Left ventricle myocardium inferior (tissue), 1 donor: ENCODE measurements around the gene LARP1. TPM values are rescaled to one million over a fixed set of nuclear protein-coding genes. Genes with fewer than 3 reads are reported as not detected.

ENCODE experiments used
- DNase-seq: peaks from one replicate; pipeline ENCODE4 v3.0.0-alpha.2; 2020
- H3K27ac ChIP-seq: fragments of 200-600 bp; replicated peaks from 2 replicates; pipeline ENCODE4 v1.8.0; 2021
- H3K27me3 ChIP-seq: fragments of 200-600 bp; 2 replicates; pipeline ENCODE4 v1.8.0; 2021; ENCODE audit warnings: low read depth
- H3K36me3 ChIP-seq: fragments of 200-600 bp; 2 replicates; pipeline ENCODE4 v1.8.0; 2021
- H3K4me1 ChIP-seq: fragments of 200-600 bp; 2 replicates; pipeline ENCODE4 v1.8.0; 2021
- H3K4me3 ChIP-seq: fragments of 200-600 bp; 2 replicates; pipeline ENCODE4 v1.8.0; 2021; ENCODE audit warnings: mild to moderate bottlenecking, moderate library complexity
- H3K9me3 ChIP-seq: fragments of 200-600 bp; replicated peaks from 2 replicates; pipeline ENCODE4 v1.8.0; 2021
- intact Hi-C: fragments of 100-400 bp; cut with micrococcal nuclease; formaldehyde crosslinking; loops from one replicate; pipeline ENCODE4 v1.11.0; 2022
- total RNA-seq: library from RNA; stranded (reverse); fragmentation: NEBNext Ultra II Directional; extraction: Animal tissue kit (Norgen Biotek cat#: 25700); gene quantifications from one replicate; pipeline ENCODE4 v1.2.1, GENCODE V29; 2021
- TF ChIP-seq, protein P1 (sequence below): fragments of 200-600 bp; IDR thresholded peaks from 2 replicates; pipeline ENCODE4 v1.8.0; 2021; ENCODE audit warnings: antibody characterized with exemption, mild to moderate bottlenecking, borderline replicate concordance
- donor health status: DM: no; HTN: yes; CAD: no; lungs with severe emphysema.

The LARP1 gene
- total RNA-seq, 1 donor from 2014 or later: 148 TPM

DNA sequence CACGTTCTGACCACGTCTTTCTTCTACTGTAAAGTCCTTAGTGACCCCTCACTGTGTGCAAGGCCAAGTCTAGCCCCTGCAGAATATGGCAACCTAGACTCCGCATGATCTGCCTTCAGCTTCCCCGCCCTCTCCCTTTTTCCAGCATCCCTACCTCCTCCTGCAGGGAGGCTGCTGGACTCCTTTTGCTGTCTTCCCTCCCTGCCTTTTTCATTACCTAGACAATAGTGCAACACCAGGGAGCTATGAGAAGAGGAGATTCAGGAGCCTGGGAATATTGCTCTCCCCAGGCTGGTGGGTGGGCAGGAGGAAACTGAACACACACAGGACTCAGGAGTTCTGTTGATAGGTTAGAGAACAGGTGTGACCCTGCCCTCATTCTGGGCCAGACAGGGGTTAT is 33.1 kb upstream of the LARP1 start:
- intact Hi-C loops: loop anchor here (10.0 kb wide), 1 partner anchor 67 kb away; no protein-coding TSS in a partner anchor
- no peak for DNase-seq
- H3K27ac ChIP-seq: no peak overlapping the region
- peaks cover 26% of the 10 kb centered on the region for H3K4me1 ChIP-seq
- no peak overlapping the region for H3K4me3 ChIP-seq
- H3K9me3 ChIP-seq: no peaks in the 10 kb centered on the region
- no peaks in the 10 kb centered on the region for H3K27me3 ChIP-seq
- no peaks in the 10 kb centered on the region for H3K36me3 ChIP-seq
- TF ChIP-seq, protein P1, sequence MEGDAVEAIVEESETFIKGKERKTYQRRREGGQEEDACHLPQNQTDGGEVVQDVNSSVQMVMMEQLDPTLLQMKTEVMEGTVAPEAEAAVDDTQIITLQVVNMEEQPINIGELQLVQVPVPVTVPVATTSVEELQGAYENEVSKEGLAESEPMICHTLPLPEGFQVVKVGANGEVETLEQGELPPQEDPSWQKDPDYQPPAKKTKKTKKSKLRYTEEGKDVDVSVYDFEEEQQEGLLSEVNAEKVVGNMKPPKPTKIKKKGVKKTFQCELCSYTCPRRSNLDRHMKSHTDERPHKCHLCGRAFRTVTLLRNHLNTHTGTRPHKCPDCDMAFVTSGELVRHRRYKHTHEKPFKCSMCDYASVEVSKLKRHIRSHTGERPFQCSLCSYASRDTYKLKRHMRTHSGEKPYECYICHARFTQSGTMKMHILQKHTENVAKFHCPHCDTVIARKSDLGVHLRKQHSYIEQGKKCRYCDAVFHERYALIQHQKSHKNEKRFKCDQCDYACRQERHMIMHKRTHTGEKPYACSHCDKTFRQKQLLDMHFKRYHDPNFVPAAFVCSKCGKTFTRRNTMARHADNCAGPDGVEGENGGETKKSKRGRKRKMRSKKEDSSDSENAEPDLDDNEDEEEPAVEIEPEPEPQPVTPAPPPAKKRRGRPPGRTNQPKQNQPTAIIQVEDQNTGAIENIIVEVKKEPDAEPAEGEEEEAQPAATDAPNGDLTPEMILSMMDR: no peak

DNA sequence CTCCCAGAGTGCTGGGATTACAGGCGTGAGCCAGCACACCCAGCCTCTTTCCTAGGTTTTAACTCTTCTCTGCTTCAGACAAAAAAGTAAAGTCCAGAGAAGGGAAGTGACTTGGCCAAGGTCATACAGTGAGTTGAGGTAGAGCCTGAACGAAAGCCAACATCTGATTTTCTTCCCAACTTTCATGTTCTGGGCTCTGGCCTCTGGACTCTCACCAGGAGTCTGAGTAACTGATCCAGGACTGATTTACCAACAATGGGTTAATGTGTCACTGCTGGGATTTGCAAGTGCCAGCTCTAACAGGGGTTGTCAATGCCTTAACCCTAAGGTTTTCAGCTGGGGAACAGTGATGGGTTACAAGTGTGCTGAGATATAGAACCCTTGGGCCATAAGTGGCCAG is 32.2 kb upstream of the LARP1 start:
- no peak overlapping the region for H3K4me3 ChIP-seq
- no peak overlapping the region for H3K27ac ChIP-seq
- H3K4me1 ChIP-seq: peaks cover 26% of the 10 kb centered on the region

DNA sequence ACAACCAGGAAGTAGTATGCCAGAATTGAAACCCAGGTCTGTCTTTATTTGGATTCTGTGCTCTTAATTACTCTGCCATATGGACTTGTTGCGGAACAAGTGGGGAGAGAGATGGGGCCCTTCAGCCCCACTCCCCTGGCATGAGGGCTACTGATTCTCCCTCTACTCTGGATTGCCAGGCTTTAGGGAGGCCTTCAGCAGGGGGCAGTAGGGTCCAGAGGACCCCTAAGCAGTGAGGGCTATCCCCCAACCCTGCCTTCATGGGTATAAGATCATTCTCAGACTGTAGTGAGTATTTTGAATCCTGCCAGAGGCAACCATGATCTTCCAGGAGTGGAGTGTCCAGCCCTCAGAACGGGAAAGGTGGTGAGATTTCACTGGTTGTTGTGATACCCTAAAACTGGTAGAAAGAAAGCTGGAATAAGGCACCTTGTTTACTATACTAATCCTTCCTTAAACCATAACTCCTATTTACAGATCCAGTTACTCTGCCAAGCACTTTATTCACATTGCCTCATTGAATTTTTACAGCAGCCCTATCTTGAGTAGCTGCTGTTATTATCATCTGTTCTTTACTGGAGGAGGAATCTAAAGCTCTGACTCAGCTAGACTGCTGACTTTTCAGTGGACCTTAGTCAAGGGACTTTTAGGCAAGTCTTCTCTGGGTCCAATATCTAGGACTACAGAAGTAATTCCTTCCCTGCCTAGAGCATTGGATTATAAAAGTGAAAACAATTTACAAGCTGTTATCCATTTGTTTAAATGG is 31.3 kb upstream of the LARP1 start:
- Histone ChIP-seq H3K36me3 (no peaks in the 10 kb centered on the region), H3K9me3 (no peaks in the 10 kb centered on the region), H3K27ac (peak overlapping the region; percentile 62), H3K4me1 (peaks cover 20% of the 10 kb centered on the region), H3K4me3 (no peak overlapping the region), H3K27me3 (no peaks in the 10 kb centered on the region)
- intact Hi-C loops: loop anchor here (10.0 kb wide), 1 partner anchor 69 kb away; no protein-coding TSS in a partner anchor
- TF ChIP-seq, protein P1: no peak
- no peak for DNase-seq

More for the DNA sequence above, 32.2 kb upstream of the LARP1 start:
- Histone ChIP-seq H3K27me3 (no peaks in the 10 kb centered on the region), H3K9me3 (no peaks in the 10 kb centered on the region), H3K36me3 (no peaks in the 10 kb centered on the region)
- no peak for DNase-seq
- TF ChIP-seq, protein P1: no peak
- intact Hi-C loops: loop anchor here (10.0 kb wide), 1 partner anchor 68 kb away; no protein-coding TSS in a partner anchor

DNA sequence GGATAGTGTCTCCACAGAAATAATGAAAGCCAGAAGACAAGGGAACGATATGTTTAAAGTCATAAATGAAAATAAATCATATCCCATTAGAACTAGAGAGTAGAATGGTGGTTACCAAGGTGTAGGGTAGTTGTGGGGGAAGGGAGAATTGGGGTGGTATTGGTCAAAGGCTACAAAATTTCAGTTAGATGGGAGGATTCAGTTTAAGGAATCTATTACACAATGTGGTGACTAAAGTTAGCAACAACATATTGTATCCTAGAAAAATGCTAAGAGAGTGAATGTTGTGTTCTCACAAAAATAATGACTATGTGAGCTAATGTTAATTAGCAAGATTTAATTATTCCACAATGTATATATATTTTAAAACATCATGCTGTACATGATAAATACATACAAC is 27.8 kb upstream of the LARP1 start:
- intact Hi-C loops: loop anchor here (10.0 kb wide), 1 partner anchor 73 kb away; no protein-coding TSS in a partner anchor
- Histone ChIP-seq H3K4me1 (peaks cover 20% of the 10 kb centered on the region), H3K4me3 (no peak overlapping the region), H3K9me3 (no peaks in the 10 kb centered on the region), H3K27me3 (no peaks in the 10 kb centered on the region), H3K36me3 (no peaks in the 10 kb centered on the region), H3K27ac (no peak overlapping the region)
- TF ChIP-seq, protein P1: no peak
- DNase-seq: no peak

DNA sequence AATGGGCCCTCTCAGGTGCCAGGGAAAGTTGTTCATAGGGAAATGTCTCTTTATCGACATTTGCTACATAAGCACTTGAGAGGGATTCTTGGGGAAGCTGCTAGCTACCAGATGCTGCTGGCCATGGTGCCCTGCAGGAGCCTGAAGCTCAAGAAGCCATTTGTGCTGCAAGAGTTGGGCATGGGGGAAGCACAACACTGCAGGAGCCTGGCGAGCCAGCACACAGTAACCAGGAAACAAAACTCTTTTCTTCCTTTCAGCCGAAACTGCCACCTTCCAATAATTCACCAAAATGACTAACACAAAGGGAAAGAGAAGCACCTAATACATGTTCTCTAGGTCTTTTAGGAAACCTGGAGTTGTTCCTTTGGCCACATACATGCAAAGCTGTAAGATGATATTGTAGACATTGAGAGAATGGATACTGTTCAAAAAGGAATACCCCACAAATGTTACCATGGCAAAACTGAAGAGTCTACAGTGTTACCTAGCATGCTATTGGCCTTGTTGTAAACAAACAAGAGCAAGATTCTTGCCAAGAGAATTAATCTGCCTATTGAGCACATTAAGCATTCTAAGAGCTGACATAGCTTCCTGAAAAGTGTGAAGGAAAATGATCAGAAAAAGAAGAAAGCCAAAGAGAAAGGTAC is 26.1 kb upstream of the LARP1 start:
- intact Hi-C loops: loop anchor here (10.0 kb wide), 1 partner anchor 74 kb away; no protein-coding TSS in a partner anchor
- TF ChIP-seq, protein P1: no peak
- Histone ChIP-seq H3K27ac (no peak overlapping the region), H3K9me3 (no peaks in the 10 kb centered on the region), H3K4me3 (no peak overlapping the region), H3K4me1 (peaks cover 12% of the 10 kb centered on the region), H3K36me3 (no peaks in the 10 kb centered on the region), H3K27me3 (no peaks in the 10 kb centered on the region)
- DNase-seq: no peak
